Anterior cingulate cortex (tissue), 58 donors: Measurements from ENCODE around the gene MAPK8IP1.
"Not testable (repeated sequence)": the region's sequence is repeated elsewhere in the genome, so short reads cannot be mapped to it uniquely, and the experiment has no call there.

Experiments used
- DNase-seq, 58 donors: peaks; one replicate each; lab custom pipeline; 2025; lab: John Stamatoyannopoulos, UW

The MAPK8IP1 gene

DNA sequence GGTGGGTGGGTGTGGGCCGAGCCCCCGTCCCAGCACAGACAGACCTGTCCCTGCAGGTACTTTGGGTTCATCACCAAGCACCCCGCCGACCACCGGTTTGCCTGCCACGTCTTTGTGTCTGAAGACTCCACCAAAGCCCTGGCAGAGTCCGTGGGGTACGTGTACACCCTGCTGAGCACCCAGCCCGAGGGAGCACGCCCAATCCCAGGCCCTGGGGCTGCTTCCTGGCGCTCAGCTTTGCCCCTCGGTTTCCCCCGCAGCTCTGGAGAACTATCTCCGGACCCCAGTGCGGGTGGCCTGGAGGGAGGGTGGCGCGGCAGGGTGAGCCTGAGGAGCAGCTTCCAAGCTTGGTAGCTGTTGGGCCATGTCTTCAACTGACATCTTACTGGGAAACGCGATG is 19.6 kb downstream of the MAPK8IP1 start:
- no peak for DNase-seq

DNA sequence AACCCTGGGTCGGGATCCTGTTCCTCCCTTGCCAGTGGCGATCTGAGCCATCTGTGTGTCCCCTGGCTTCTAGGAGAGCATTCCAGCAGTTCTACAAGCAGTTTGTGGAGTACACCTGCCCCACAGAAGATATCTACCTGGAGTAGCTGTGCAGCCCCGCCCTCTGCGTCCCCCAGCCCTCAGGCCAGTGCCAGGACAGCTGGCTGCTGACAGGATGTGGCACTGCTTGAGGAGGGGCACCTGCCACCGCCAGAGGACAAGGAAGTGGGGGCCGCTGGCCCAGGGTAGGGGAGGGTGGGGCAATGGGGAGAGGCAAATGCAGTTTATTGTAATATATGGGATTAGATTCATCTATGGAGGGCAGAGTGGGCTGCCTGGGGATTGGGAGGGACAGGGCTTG is 20.1 kb downstream of the MAPK8IP1 start:
- DNase-seq: not testable (repeated sequence)

DNA sequence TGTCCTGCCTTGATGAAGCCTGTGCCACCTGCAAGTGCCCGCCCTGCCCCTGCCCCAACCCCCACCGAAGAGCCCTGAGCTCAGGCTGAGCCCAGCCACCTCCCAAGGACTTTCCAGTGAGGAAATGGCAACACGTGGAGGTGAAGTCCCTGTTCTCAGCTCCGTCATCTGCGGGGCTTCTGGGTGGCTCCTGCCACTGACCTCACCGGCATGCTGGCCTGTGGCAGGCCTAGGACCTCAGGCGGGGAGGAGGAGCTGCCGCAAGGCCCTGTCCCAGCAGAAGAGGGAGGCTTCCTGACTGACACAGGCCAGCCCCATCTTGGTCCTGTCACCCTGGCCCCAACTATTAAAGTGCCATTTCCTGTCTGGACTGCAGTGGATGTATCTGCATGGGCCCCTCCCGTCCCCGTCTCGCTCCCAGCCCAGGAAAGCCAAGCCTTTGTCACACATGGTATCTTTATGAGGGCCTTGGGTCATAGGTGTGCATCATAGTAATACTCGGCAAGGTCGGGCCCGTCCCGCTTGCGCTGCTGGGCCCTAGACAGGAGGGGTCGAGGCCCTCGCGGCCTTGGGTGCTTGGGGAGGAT is 20.7 kb downstream of the MAPK8IP1 start:
- DNase-seq: peak in 1 of 58 donors; percentile 24

DNA sequence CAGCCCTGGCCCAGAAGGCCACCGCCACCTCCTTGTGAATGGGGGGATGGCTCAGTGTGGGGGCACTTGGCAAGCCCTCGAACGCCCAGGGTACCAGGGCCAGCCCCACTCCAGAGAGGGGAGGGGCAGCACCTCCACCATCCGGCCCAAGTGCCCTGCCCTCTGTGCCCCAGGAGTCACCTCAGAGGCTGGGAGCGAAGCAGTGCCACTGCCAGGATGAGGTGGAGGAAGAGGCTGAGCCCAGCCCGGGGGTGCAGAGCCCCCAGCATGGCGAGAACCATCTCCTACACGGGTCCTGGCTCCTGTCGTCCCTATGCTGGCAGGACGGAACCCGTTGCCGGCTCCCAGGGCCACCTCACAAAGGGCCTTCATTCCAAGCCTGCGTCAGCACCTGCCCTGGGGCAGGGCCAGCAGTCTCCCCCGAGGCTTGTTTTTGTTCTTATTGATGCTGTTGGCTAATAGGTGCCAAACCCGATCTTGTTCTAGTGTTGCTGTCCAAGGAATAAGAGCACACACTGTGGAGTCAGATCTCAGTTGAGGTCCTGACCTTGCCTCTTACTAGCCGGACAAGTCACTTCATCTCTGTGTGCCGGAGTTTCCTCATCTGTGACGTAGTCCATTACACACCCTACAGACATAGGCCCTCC is 21.6 kb downstream of the MAPK8IP1 start, which contains the start of gene FREY1:
FREY1 (minus strand) TSS at position 307 of the 647 bp plus-strand sequence; CDS start at position 281, 26 bp downstream.
- DNase-seq: peak in 8 of 58 donors; percentile 27 to 44 (median 34)

DNA sequence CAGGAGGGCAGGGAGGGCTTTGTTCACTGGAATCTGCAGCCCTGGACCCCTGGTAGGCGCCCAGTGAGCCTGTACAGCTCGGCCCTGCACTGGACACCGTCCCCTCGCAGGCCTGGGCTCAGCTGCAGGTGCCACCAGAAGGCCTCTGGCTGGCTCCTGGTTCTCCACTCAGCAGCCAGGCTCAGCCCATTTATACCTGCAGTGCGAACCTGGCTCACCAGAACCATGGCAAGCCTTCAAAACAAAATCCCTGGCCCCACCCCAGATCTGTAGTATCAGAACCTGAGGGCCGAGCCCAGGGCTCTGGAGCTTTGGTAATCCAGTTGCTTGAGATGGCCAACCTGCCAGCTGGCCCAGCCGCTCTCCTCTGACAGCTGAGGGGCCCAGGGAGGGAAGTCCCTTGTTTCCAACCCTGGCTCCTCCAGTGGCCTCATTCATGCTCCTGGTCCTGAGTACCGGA is 22.5 kb downstream of the MAPK8IP1 start:
- DNase-seq: peak in 20 of 58 donors; percentile 19 to 59 (median 34)

DNA sequence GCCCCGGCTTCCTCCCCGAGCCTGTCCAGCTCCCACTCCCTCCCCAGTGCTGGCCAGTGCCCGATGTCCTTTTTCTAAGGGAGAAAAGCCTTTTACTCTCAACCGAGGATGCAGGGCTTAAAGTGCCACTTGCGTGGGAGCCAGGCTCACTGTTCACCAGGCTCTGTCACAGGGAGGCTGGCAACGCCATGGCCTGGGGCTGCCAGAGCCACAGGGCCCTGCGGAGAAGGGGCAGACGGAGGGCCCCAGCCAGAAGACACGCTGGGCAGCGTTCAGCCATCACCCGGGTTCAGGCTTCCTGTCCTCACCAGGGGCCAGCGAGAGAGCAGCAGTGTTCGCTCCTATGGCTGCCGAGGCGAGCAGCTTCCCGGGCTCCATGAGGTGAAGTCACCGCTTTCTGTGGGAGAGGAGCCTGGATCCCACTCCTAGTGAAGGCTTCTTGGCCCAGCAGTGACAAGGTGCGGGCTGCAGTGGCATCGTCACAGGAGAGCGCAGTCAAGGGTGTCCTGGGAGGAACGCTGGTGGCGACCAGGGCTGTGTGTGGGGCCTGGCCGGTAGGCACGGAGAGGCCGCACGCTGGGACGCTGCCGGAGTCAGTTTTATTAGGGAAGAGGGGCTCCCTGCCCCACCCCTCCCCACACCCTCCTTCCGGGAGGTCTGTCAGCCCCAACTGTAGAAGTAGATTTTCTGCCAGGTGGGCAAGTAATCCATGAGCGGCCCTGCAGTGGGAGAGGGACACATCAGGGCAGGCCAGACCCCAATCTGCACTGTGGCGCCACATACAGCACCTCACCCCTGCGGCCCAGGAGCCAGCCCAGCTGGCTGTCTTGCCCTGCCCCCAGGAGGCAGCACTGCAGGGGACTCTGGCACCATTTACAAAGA is 24.4 kb downstream of the MAPK8IP1 start:
- peak in 18 of 58 donors; percentile 15 to 69 (median 32) for DNase-seq

DNA sequence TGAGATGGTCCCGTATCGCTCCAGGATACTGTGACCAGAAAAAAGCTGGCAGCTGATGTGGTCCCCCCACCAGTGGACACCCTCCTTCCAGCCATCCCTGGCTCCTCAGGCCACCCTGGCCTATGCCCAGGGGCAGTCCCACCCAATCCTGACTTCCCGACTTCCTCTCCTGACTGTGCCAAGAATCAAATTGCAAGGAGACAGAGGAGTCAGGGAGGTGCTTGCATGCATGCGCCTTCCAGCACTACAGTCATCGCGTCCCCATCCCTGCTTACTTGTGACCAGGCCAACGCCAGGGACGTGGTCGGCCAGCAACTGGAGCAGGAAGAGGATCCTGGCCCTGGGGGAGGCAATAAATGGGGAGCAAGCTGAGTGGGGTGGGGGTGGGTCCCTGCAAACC is 25.2 kb downstream of the MAPK8IP1 start:
- DNase-seq: no peak

DNA sequence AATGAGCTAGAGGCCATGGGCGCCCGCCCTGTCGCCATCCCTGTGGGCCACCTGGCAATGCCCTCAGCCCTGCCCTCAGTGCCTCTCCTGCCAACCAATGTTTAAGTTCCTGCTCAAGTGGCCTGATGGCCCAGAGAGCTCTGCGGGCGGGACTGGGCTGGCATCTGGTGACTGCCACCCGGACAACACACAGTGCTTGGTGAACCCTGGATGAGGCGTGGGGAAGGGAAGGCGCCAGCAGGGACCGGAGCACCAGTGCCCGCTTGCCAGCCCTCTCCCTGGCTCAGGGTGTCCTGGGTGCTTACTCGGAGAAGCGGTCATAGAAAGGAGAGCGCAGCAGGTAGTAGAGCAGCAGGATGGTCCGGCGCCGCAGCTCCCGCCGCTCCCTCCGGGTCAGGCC is 28.1 kb downstream of the MAPK8IP1 start:
- no peak for DNase-seq

DNA sequence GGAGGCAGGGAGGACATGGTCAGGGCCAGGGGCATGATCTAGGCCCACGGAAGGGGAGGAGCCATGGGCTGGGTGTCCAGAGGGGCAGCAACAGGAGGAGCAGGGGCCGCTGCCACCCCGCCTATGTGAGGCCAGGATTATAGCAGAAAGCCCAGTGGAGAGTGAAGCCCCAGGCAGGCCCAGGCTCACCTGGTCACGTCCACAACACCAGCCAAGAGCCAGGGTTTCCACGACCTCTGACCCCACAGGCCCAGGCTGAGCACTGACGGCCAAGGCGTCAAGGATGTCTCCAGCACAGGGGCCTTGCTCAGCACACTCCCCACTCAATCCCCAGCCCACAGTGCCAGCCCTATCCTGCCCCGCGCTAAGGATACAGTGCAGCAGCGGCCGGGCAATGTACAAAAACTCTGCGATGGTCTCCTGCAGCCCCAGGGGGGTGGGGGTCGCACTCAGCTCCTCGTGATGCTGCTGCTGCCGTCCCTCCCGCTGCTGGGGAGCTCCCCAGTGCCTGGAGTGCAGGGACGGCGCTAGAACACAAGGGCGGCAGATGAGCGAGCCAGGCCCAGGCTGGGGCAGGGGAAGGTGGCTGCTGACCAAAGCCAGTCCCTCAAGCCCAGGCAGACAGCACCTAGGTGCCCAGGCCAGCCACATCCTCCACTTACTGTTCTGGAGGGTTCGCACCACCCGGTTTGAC is 28.6 kb downstream of the MAPK8IP1 start:
- no peak for DNase-seq

DNA sequence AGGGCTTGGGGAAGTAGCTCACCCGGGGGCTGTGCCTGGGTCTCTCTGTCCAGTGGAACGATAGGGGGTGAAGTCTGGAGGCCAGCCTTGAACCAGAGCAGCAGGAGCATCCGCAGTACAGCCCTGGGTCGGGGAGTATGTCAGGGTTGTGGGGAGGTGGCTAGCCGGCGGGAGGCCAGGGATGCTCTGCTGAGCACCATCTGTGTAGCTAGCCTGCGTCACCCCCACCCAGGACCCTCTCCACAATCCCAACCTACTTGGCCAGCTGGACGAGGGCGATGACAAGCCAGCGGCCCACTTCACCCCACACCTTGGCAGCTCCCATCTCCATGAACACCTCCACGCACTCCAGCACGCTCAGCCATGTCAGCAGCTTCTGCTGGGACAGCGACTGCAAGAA is 30.0 kb downstream of the MAPK8IP1 start:
- DNase-seq: no peak

DNA sequence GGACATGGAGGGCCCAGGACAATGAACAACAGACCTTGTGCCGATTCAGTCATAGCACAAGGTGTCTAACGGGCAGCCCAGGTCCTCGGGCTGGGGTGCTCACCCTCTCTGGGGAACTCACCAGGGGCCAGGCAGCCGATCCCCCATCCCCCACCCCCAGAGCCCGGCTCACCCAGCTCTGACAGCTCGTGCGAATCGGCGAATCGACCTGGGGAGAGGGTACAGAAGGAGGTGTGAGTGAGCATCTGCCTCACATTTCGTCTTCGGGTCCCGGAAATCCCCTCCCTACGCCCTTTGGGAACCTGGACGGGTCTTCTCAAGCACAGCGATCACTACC is 31.8 kb downstream of the MAPK8IP1 start:
- no peak for DNase-seq

DNA sequence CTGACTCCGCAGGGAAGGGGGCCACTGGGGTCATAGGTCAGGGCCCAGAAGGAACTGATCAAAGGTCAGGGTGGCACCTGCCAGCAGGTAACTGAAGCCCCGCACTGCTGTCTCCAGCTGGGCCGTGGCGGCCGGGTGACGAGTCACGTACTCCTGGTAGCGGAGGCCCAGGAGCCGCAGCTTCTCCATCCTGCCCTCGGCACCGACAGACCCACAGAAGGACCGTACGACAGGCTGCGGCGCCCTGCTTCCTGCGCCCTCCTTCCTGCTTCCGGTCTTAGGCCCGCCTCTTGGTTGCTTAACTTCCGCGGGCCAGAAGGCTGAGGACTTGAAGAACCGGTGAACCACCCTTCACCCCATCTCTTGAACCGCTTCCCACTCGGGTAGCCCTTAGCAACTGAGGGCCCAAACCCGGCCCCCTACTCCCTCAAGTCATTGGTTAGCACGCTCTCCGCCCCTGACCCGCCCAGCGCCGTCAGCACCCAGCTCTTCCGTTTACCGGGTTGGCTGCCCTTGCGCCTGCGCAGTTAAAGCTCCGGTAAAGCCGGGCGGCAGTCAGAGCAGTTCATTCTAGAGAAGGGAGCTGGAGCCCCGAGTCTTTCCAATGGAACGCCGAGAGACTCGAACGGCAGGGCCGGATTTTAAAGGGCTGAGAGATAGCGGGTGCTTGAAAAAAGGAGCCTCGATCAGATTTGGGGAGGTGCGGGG is 32.3 kb downstream of the MAPK8IP1 start, which contains the start of gene PEX16:
PEX16 (minus strand) TSS at position 255 of the 708 bp plus-strand sequence; CDS start at position 189, 66 bp downstream.
- DNase-seq: peak; percentile 68 to 98 (median 95)

DNA sequence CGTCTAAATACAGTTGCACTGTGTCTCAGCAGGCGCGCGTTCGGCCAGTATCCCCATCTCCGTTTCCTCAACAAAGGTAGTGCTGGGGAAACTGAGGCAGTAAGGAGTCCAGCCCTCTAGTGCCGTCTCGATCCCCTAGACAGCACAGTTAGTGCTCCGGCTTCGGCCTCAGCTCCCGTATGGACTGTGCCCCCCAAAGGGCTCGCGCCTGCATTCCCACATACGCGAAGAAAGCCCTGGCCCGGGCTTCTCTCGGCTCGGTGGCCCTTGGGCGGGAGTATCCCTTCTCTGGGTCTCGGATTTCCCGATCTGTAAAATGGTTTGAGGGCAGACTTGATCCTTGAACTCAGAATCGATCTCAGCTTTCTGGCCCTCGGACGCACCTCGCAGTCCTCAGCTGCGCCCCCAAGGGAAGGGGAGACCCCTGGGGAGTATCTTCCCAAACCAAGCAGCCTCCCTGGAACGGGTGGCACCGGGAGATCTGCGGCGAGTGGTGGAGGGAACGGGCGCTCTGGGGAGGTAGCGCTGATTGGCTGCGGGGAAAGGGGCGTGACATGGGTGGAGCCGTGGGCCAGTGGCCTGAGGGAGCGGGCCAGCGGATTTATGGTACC is 33.0 kb downstream of the MAPK8IP1 start:
- peak in 56 of 58 donors; percentile 30 to 89 (median 74) for DNase-seq

DNA sequence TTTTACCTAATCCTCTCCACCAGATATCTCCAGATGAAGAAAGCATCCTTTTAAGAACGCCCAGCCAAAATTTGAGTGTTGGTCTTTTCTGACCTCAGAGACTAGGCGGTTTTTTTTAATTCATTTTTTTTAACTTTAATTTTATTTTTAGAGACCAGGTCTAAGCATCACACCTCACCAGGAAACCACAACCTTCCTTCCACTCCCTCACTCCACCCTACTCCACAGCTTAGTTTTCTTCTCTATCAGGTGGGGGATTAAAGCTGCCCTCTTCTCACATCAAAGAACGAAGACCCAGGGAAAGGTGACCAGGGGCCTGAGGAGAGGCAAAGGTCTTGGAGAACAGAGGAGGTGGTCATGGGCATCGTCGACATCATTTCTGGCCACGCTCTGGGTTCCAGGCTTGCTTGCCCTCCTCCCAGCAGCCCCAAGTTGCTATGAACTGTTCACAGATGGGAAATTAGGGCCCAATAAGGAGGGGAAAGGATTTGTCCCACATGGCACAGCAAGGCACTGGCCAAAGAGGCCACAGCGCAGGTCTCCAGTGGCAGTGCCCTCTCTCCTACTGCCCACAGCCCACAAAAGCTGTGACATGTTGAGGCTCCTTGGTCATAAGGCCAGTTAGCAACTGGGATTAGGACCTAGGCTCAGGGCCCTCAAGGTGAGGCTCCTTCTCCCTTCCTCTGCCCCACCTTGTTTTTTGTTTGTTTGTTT is 33.7 kb downstream of the MAPK8IP1 start:
- DNase-seq: no peak

DNA sequence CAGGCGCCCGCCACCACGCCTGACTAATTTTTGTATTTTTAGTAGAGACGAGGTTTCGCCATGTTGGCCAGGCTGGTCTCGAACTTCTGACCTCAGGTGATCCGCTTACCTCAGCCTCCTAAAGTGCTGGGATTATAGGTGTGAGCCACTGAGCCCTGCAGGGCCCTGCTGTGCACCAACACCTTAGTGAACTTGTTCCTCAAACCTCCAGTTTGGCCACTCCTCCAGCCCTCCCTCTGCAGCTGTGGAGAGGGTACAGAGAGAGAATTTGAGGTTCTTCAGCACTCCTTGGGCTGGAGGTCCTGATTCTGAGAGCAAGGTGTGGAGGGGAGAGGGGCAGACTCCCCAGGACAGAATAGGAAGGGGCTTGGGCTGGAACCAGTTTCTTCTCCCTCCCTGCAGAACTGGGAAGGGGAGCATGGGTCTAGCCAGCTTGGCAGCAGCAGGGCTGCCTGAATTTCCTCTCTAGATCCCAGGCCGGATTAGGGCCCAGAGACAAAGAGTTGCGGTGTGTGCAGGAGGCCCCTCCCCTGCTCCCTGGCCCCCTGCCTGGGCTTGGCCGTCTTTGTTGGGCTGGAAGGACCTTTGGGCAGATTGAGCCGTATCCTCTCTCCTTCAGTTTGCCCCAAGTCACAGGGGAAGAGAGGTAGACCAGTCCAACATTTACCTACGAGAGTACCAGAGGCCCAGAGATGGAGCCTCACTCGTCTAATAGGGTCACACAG is 34.5 kb downstream of the MAPK8IP1 start:
- DNase-seq: peak in 6 of 58 donors; percentile 11 to 32 (median 26)

DNA sequence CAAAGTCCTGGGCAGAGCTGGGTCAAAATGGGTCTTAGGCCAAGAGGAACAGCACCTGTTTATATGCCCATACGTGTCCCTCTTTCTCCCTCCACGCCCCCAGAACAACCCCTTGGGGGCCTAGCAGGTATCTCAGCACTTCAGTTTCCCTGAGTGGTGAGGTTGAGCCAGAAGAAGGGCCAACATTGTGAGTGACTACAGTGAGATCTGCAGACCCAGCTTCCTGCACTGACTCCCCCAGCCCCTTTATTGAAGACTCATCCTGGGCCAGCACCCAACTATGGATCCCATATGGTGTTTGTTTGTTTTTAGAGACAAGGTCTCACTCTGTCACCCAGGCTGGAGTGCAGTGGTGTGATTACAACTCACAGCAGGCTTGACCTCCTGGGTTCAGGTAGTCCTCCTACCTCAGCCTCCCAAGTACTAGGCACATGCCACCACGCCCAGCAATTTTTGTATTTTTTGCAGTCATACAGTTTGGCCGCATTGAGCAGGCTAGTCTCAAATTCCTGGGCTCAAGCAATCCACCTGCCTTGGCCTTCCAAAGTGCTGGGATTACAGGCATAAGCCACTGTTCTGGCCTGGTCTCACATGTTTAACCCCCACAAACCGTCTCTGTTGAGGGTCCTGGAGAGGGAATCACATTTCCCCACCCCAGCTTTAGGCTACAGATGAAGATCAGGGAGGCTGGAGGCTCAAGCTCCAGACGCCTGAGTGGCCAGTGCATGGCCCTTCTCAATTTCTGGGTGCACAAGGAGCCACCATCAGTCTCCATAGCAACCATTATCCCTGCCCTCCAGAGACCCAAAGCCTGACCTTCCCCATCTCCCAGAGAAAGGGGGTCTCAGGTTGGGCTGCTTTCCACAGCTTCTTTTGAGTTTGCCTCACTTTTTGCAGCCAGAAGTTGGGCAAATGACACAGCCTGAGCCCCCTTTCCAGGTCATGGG is 35.4 kb downstream of the MAPK8IP1 start:
- DNase-seq: no peak
